Endothelial cell of umbilical vein (primary cell): ENCODE measurements around the gene MLPH. TPM values are rescaled to one million over a fixed set of nuclear protein-coding genes. Genes with fewer than 3 reads are reported as not detected.

Experiments used
- BruUV-seq: library from RNA; stranded (reverse); fragments of 400-500 nt; replicated peaks from 2 replicates; lab custom pipeline; 2021; lab: Mats Ljungman, UMichigan
- CTCF ChIA-PET: fragments of 300-600, 350-600 bp; sonication (Branson Sonifier 250); formaldehyde crosslinking; loops from one replicate; lab custom pipeline; 2021; ENCODE audit warnings: antibody characterized with exemption, inconsistent platforms; lab: Charles Lee
- POLR2A ChIA-PET: fragments of 300-600, 350-600 bp; sonication (Branson Sonifier 250); formaldehyde crosslinking; loops from one replicate; lab custom pipeline; 2021; ENCODE audit warnings: antibody characterized with exemption, inconsistent platforms; lab: Charles Lee
- DNase-seq: peaks from one replicate; pipeline ENCODE4 v3.0.0-alpha.2; 2011; ENCODE audit warnings: low read depth, low spot score
- FAIRE-seq: peaks from 2 replicates; lab custom pipeline; 2011; peaks lifted over from hg19 to GRCh38; lab: Jason Lieb, UNC
- H2AFZ ChIP-seq: 2 replicates; pipeline ENCODE4 v1.6.0; 2012; ENCODE audit warnings: low read depth, low read length, control low read depth, inconsistent platforms
- H3K27ac ChIP-seq: 2 replicates; pipeline ENCODE4 v1.5.1; 2011; ENCODE audit warnings: low read depth, mild to moderate bottlenecking, control low read depth, low read length, moderate library complexity; ENCODE audit not compliant: insufficient read depth
- H3K27me3 ChIP-seq, 2 experiments: 2 replicates each; pipeline versions ENCODE4 v1.6.0 to v1.6.1; 2011; ENCODE audit warnings: low read length in 2 of 2, mixed read lengths in 1 of 2; ENCODE audit not compliant: control insufficient read depth in 2 of 2, insufficient read depth in 2 of 2
- H3K36me3 ChIP-seq, 2 experiments: 2 replicates in 1 of 2; 3 replicates in 1 of 2; pipeline ENCODE4 v1.5.1; 2011; ENCODE audit warnings: low read length in 2 of 2, mild to moderate bottlenecking in 1 of 2, moderate library complexity in 1 of 2; ENCODE audit not compliant: control insufficient read depth in 2 of 2, insufficient read depth in 2 of 2; ENCODE audit errors: extremely low read depth in 1 of 2
- H3K4me1 ChIP-seq: 3 replicates; pipeline ENCODE4 v1.5.1; 2011; ENCODE audit warnings: mild to moderate bottlenecking, low read length; ENCODE audit not compliant: control insufficient read depth, insufficient read depth; ENCODE audit errors: extremely low read depth
- H3K4me2 ChIP-seq: 2 replicates; pipeline ENCODE4 v1.6.1; 2011; ENCODE audit warnings: low read length, control low read depth, mixed read lengths; ENCODE audit not compliant: insufficient read depth
- H3K4me3 ChIP-seq, 3 experiments: fragments of 200-600 bp in 1 of 3; sonication (generic), shearing (Covaris generic) in 1 of 3; replicated peaks in 1 of 3; 2 replicates each; pipeline ENCODE4 v1.5.1; 2011 to 2016; ENCODE audit warnings: control low read depth in 3 of 3, low read length in 3 of 3, mild to moderate bottlenecking in 2 of 3, inconsistent platforms in 1 of 3, low read depth in 1 of 3, moderate library complexity in 1 of 3; ENCODE audit not compliant: insufficient read depth in 1 of 3
- H3K79me2 ChIP-seq: 2 replicates; pipeline ENCODE4 v1.6.0; 2012; ENCODE audit warnings: low read length, inconsistent platforms; ENCODE audit not compliant: control insufficient read depth, insufficient read depth
- H3K9ac ChIP-seq: replicated peaks from 2 replicates; pipeline ENCODE3; 2011; ENCODE audit warnings: low read length, control low read depth; ENCODE audit not compliant: insufficient read depth; ENCODE audit errors: extremely low read depth
- H3K9me1 ChIP-seq: replicated peaks from 3 replicates; pipeline ENCODE4 v1.6.0; 2011; ENCODE audit warnings: mild to moderate bottlenecking, low read length; ENCODE audit not compliant: control insufficient read depth, insufficient read depth; ENCODE audit errors: extremely low read depth
- H3K9me3 ChIP-seq: replicated peaks from 2 replicates; pipeline ENCODE4 v1.5.1; 2012; ENCODE audit warnings: low read length, inconsistent platforms; ENCODE audit not compliant: control insufficient read depth, insufficient read depth
- H4K20me1 ChIP-seq: replicated peaks from 2 replicates; pipeline ENCODE3; 2011; ENCODE audit warnings: mild to moderate bottlenecking, low read length; ENCODE audit not compliant: control insufficient read depth, insufficient read depth; ENCODE audit errors: extremely low read depth
- EZH2 ChIP-seq: IDR thresholded peaks from 2 replicates; pipeline ENCODE4 v1.6.1; 2012; ENCODE audit warnings: borderline replicate concordance, low read depth, mild to moderate bottlenecking, moderate library complexity, low read length, inconsistent platforms; ENCODE audit not compliant: severe bottlenecking
- FOS ChIP-seq: IDR thresholded peaks from 2 replicates; pipeline ENCODE4 v1.6.1; 2011; ENCODE audit warnings: mild to moderate bottlenecking, low read length, moderate library complexity, borderline replicate concordance; ENCODE audit not compliant: insufficient read depth
- GATA2 ChIP-seq: IDR thresholded peaks from 2 replicates; pipeline ENCODE4 v1.7.0; 2011; ENCODE audit warnings: low read depth, mild to moderate bottlenecking, moderate library complexity, mixed read lengths, low read length; ENCODE audit not compliant: insufficient read length, insufficient read depth
- JUN ChIP-seq: IDR thresholded peaks from 2 replicates; pipeline ENCODE4 v1.6.1; 2011; ENCODE audit warnings: borderline replicate concordance, low read depth; ENCODE audit not compliant: insufficient read length, insufficient read depth
- MYC ChIP-seq: IDR thresholded peaks from one replicate; pipeline ENCODE4 v1.6.1; 2011; ENCODE audit warnings: mild to moderate bottlenecking, low read depth, low read length
- POLR2AphosphoS5 ChIP-seq: IDR thresholded peaks from 2 replicates; pipeline ENCODE4 v1.6.1; 2012; ENCODE audit warnings: low read depth, mild to moderate bottlenecking, control low read depth, low read length, moderate library complexity; ENCODE audit not compliant: insufficient read depth
- dilution Hi-C: fragments of 300-500 bp; cut with MboI; formaldehyde crosslinking; loops from one replicate; pipeline ENCODE4 v1.15.0; 2019; ENCODE audit warnings: low sequenced_read_pairs; ENCODE audit not compliant: extremely low pct_ligation_motif_present
- intact Hi-C: fragments of 100-400 bp; cut with micrococcal nuclease; formaldehyde crosslinking; loops from one replicate; pipeline ENCODE4 v1.10.0; 2022
- polyA plus RNA-seq, 4 experiments: library from polyadenylated mRNA; depleted of rRNA in 3 of 4; stranded (reverse) in 3 of 4; unstranded in 1 of 4; fragments of >200 nt; gene quantifications; 2 replicates each; pipeline versions ENCODE4 v1.2.1 to v1.2.3, GENCODE V29; 2011 to 2012; ENCODE audit warnings: missing spikeins in 1 of 4
- total RNA-seq: library from RNA; stranded (reverse); gene quantifications from 2 replicates; pipeline ENCODE4 v1.2.3, GENCODE V29; 2021
- TF ChIP-seq, protein P1 (sequence below), 2 donors: IDR thresholded peaks; 1 replicate in 1 of 2; 2 replicates in 1 of 2; pipeline ENCODE4 v1.5.1; 2011; ENCODE audit warnings: low read length in 2 of 2, mild to moderate bottlenecking in 2 of 2, moderate library complexity in 2 of 2, control low read depth in 1 of 2, inconsistent platforms in 1 of 2, low read depth in 1 of 2; ENCODE audit not compliant: insufficient read depth in 1 of 2; ENCODE audit errors: extremely low read depth in 1 of 2

MLPH gene
- total and polyA plus RNA-seq, 2 donors (not counting 3 experiments of a cell fraction or from before 2014, with no cell fraction given): not detected

DNA sequence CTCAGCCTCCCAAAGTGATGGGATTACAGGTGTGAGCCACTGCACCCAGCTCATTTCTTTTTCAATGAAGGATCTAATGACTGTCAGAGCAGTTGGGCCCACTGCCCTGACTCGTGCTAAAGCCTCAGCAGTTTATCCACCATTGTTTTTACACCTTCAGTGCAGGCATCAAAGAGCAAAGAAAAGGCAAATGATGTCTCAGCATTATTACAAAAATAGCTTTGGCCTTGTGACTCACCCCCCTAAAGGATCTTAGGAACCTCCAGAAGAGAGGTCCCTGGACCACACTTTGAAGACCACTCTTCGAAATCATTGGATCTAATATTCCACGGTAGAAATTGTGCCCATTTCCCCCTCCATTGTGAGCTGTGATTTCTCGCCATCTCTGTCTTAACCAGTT lies 21.3 kb downstream of the MLPH start:
- no peak overlapping the region for H2AFZ ChIP-seq
- dilution Hi-C loops (no loop called here), intact Hi-C loops (no loop called here)
- H3K9me1 ChIP-seq: no peaks in the 10 kb centered on the region
- H3K4me2 ChIP-seq: no peak overlapping the region
- ChIA-PET CTCF (interaction anchor here (0.6 to 8.7 kb wide), 6 partner anchors 33 to 1057 kb away, joined by 3 to 295 read pairs (median 13); no protein-coding TSS in a partner anchor), POLR2A (no interaction called here)
- H3K9ac ChIP-seq: no peak overlapping the region
- H3K79me2 ChIP-seq: no peaks in the 10 kb centered on the region
- H4K20me1 ChIP-seq: no peaks in the 10 kb centered on the region
- no TSS peak for BruUV-seq
- H3K9me3 ChIP-seq: no peaks in the 10 kb centered on the region
- H3K27me3 ChIP-seq: peaks cover 2 to 3% of the 10 kb centered on the region in 2 experiments
- no peak for TF ChIP-seq EZH2
- TF ChIP-seq FOS: no peak
- TF ChIP-seq, protein P1, sequence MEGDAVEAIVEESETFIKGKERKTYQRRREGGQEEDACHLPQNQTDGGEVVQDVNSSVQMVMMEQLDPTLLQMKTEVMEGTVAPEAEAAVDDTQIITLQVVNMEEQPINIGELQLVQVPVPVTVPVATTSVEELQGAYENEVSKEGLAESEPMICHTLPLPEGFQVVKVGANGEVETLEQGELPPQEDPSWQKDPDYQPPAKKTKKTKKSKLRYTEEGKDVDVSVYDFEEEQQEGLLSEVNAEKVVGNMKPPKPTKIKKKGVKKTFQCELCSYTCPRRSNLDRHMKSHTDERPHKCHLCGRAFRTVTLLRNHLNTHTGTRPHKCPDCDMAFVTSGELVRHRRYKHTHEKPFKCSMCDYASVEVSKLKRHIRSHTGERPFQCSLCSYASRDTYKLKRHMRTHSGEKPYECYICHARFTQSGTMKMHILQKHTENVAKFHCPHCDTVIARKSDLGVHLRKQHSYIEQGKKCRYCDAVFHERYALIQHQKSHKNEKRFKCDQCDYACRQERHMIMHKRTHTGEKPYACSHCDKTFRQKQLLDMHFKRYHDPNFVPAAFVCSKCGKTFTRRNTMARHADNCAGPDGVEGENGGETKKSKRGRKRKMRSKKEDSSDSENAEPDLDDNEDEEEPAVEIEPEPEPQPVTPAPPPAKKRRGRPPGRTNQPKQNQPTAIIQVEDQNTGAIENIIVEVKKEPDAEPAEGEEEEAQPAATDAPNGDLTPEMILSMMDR (IDR thresholded peaks at IDR 0.05; ENCODE audit: extremely low read depth in 1 of 2, insufficient read depth in 1 of 2, low read depth in 1 of 2, low read length in 2 of 2): no peak
- TF ChIP-seq GATA2: no peak
- TF ChIP-seq POLR2AphosphoS5: no peak
- TF ChIP-seq MYC: no peak
- no peak for TF ChIP-seq JUN
- H3K36me3 ChIP-seq: no peaks in the 10 kb centered on the region
- H3K27ac ChIP-seq: no peak overlapping the region
- FAIRE-seq: no peak
- no peak overlapping the region for H3K4me3 ChIP-seq
- H3K4me1 ChIP-seq: peaks cover 9% of the 10 kb centered on the region
- no peak for DNase-seq
